Fibroblast of skin of right quadriceps (primary cell): Measurements from ENCODE around the gene SLC22A13.
A peak's percentile ranks its signal among the peaks of the same experiment; 100 is the strongest.
"Not testable (repeated sequence)": the region's sequence is repeated elsewhere in the genome, so short reads cannot be mapped to it uniquely, and the experiment has no call there.

Source experiments
- DNase-seq: peaks from one replicate; pipeline ENCODE4 v3.0.0-alpha.2; 2013

Gene SLC22A13

GRCh38 chr3:38265604-38266307, at the start of gene SLC22A13:
Gene SLC22A13 (plus strand): TSS chr3:38265812. CDS start chr3:38265861, 49 bp downstream.
- DNase-seq, result no peak

- DNase-seq, result no peak
Measured at GRCh38 chr3:38219609-38220197, 45.9 kb upstream of the SLC22A13 start.

GRCh38 chr3:38221005-38221404, 44.6 kb upstream of the SLC22A13 start:
- no peak for DNase-seq

- no peak for DNase-seq
Measured at GRCh38 chr3:38222032-38222634, 43.5 kb upstream of the SLC22A13 start.

- peak; percentile 12 for DNase-seq
Measured at GRCh38 chr3:38224357-38224756, 41.3 kb upstream of the SLC22A13 start.

- peak; percentile 44 for DNase-seq
Measured at GRCh38 chr3:38226273-38226672, 39.3 kb upstream of the SLC22A13 start.

GRCh38 chr3:38227989-38228388, 37.6 kb upstream of the SLC22A13 start:
- peak; percentile 75 for DNase-seq

- no peak for DNase-seq
Measured at GRCh38 chr3:38229036-38229435, 36.6 kb upstream of the SLC22A13 start.

GRCh38 chr3:38232701-38233100, 32.9 kb upstream of the SLC22A13 start:
- DNase-seq, result no peak

- DNase-seq, result no peak
Measured at GRCh38 chr3:38235466-38235865, 30.1 kb upstream of the SLC22A13 start.

- DNase-seq, result no peak
Measured at GRCh38 chr3:38238416-38239008, 27.1 kb upstream of the SLC22A13 start.

- not testable (repeated sequence) for DNase-seq
Measured at GRCh38 chr3:38242812-38243211, 22.8 kb upstream of the SLC22A13 start.

GRCh38 chr3:38245930-38246329, 19.7 kb upstream of the SLC22A13 start:
- no peak for DNase-seq

- peak; percentile 83 for DNase-seq
Measured at GRCh38 chr3:38247366-38248035, 18.1 kb upstream of the SLC22A13 start.

GRCh38 chr3:38250198-38250597, 15.4 kb upstream of the SLC22A13 start:
- DNase-seq, result no peak

GRCh38 chr3:38251197-38251596, 14.4 kb upstream of the SLC22A13 start:
- DNase-seq, result no peak

GRCh38 chr3:38253704-38254103, 11.9 kb upstream of the SLC22A13 start:
- DNase-seq, result no peak

GRCh38 chr3:38254872-38255271, 10.7 kb upstream of the SLC22A13 start:
- no peak for DNase-seq

GRCh38 chr3:38255627-38256026, 10.0 kb upstream of the SLC22A13 start:
- DNase-seq, result no peak

GRCh38 chr3:38257583-38257982, 8.0 kb upstream of the SLC22A13 start:
- DNase-seq, result no peak

GRCh38 chr3:38260474-38260873, 5.1 kb upstream of the SLC22A13 start:
- DNase-seq, result no peak

- no peak for DNase-seq
Measured at GRCh38 chr3:38264353-38264771, 1.2 kb upstream of the SLC22A13 start.

GRCh38 chr3:38264779-38265178, 833 bp upstream of the SLC22A13 start:
- no peak for DNase-seq
